GM21360 (cell line): ENCODE measurements around the gene PCDHB6.
"Not testable (repeated sequence)": the region's sequence is repeated elsewhere in the genome, so short reads cannot be mapped to it uniquely, and the experiment has no call there.

Experiments
- ATAC-seq: cut with Tn5 transposase; IDR thresholded peaks from one replicate; pipeline ENCODE4 v1.9.1; 2021; ENCODE audit warnings: mild to moderate bottlenecking, moderate library complexity; ENCODE audit not compliant: unreplicated experiment

Gene PCDHB6

GRCh38 chr5:141157901-141158300, 8.0 kb downstream of the PCDHB6 start:
- ATAC-seq, result not testable (repeated sequence)

GRCh38 chr5:141172381-141173204, 22.7 kb downstream of the PCDHB6 start, which contains the start of gene PCDHB7:
Gene PCDHB7 (plus strand): TSS chr5:141172644. CDS start chr5:141172836, 192 bp downstream.
- no peak for ATAC-seq

DNA sequence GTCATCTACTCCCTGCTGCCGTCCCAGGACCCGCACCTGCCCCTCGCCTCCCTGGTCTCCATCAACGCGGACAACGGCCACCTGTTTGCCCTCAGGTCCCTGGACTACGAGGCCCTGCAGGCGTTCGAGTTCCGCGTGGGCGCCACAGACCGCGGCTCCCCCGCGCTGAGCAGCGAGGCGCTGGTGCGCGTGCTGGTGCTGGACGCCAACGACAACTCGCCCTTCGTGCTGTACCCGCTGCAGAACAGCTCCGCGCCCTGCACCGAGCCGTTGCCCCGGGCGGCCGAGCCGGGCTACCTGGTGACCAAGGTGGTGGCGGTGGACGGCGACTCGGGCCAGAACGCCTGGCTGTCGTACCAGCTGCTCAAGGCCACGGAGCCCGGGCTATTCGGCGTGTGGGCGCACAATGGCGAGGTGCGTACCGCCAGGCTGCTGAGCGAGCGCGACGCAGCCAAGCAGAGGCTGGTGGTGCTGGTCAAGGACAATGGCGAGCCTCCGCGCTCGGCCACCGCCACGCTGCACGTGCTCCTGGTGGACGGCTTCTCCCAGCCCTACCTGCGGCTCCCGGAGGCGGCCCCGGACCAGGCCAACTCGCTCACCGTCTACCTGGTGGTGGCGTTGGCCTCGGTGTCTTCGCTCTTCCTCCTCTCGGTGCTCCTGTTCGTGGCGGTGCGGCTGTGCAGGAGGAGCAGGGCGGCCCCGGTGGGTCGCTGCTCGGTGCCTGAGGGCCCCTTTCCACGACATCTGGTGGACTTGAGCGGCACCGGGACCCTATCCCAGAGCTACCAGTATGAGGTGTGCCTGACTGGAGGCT, 24.6 kb downstream of the PCDHB6 start:
- not testable (repeated sequence) for ATAC-seq

DNA sequence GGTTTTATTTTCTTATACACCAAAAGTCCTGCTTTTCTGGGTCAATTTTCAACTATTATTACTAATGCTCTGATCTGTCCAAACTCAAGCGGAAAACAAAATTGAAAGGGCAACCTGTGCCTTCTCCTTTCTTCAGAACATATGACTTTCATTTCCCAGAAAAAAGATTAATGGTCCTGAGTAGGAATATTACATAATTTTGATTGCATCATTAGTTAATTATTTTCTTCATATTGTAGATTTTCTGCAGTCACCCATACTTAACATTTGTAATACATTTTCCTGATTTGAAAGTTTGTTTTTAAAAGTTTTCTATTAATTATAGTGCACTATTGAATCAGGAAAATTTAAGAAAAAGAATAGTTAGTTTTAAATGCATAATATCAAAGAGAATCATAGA, 26.1 kb downstream of the PCDHB6 start:
- ATAC-seq, result no peak

GRCh38 chr5:141177577-141178191, 27.8 kb downstream of the PCDHB6 start, which contains the start of gene PCDHB8:
Gene PCDHB8 (plus strand): TSS chr5:141177790. CDS start chr5:141178035, 245 bp downstream.
- not testable (repeated sequence) for ATAC-seq

DNA sequence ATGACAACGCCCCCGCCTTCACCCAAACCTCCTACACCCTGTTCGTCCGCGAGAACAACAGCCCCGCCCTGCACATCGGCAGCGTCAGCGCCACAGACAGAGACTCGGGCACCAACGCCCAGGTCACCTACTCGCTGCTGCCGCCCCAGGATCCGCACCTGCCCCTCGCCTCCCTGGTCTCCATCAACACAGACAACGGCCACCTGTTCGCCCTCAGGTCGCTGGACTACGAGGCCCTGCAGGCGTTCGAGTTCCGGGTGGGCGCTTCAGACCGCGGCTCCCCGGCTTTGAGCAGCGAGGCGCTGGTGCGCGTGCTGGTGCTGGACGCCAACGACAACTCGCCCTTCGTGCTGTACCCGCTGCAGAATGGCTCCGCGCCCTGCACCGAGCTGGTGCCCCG, 29.5 kb downstream of the PCDHB6 start:
- ATAC-seq, result not testable (repeated sequence)

DNA sequence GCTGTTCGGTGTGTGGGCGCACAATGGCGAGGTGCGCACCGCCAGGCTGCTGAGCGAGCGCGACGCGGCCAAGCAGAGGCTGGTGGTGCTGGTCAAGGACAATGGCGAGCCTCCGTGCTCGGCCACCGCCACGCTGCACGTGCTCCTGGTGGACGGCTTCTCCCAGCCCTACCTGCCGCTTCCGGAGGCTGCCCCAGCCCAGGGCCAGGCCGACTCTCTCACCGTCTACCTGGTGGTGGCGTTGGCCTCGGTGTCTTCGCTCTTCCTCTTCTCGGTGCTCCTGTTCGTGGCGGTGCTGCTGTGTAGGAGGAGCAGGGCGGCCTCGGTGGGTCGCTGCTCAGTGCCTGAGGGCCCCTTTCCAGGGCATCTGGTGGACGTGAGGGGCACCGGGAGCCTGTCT, 30.0 kb downstream of the PCDHB6 start:
- not testable (repeated sequence) for ATAC-seq

- ATAC-seq, result no peak
Measured at GRCh38 chr5:141180313-141180712, 30.5 kb downstream of the PCDHB6 start.

- ATAC-seq, result no peak
Measured at GRCh38 chr5:141182248-141182647, 32.4 kb downstream of the PCDHB6 start, which contains the start of gene PCDHB16. Gene PCDHB16 (plus strand): TSS chr5:141182387. CDS start chr5:141182560, 173 bp downstream.

GRCh38 chr5:141184117-141184855, 34.4 kb downstream of the PCDHB6 start:
- ATAC-seq, result not testable (repeated sequence)

GRCh38 chr5:141186897-141187512, 37.1 kb downstream of the PCDHB6 start, which contains the start of gene PCDHB9:
Gene PCDHB9 (plus strand): TSS chr5:141187161. CDS start chr5:141187319, 158 bp downstream.
- no peak for ATAC-seq

DNA sequence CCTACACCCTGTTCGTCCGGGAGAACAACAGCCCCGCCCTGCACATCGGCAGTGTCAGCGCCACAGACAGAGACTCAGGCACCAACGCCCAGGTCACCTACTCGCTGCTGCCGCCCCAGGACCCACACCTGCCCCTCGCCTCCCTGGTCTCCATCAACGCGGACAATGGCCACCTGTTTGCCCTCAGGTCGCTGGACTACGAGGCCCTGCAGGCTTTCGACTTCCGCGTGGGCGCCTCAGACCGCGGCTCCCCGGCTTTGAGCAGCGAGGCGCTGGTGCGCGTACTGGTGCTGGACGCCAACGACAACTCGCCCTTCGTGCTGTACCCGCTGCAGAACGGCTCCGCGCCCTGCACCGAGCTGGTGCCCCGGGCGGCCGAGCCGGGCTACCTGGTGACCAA, 38.8 kb downstream of the PCDHB6 start:
- ATAC-seq, result not testable (repeated sequence)

DNA sequence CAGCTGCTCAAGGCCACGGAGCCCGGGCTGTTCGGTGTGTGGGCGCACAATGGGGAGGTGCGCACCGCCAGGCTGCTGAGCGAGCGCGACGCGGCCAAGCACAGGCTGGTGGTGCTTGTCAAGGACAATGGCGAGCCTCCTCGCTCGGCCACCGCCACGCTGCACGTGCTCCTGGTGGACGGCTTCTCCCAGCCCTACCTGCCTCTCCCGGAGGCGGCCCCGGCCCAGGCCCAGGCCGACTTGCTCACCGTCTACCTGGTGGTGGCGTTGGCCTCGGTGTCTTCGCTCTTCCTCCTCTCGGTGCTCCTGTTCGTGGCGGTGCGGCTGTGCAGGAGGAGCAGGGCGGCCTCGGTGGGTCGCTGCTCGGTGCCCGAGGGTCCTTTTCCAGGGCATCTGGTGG, 39.3 kb downstream of the PCDHB6 start:
- ATAC-seq, result not testable (repeated sequence)

DNA sequence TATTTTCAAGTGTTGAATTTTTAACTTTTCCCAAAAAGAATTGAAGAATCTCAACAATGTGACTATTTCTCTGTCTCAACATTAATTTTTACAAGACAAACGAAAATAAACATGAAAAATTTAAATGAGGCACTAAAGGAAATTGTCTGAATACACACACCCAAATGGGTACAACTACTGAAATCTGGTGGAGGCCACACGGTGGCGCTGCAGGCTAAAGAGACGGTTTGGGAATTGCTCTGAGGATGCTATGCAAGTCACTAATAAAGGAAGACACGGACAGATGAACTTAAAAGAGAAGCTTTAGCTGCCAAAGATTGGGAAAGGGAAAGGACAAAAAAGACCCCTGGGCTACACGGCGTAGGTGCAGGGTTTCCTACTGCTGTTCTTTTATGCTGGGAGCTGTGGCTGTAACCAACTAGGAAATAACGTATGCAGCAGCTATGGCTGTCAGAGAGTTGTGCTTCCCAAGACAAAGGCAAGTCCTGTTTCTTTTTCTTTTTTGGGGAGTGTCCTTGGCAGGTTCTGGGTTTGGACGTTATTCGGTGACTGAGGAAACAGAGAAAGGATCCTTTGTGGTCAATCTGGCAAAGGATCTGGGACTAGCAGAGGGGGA, 42.4 kb downstream of the PCDHB6 start, which contains the start of gene PCDHB10:
Gene PCDHB10, plus strand, starts transcription at position 244 of the 616 bp plus-strand sequence. Its CDS starts 200 bp downstream, at position 444.
- no peak for ATAC-seq

DNA sequence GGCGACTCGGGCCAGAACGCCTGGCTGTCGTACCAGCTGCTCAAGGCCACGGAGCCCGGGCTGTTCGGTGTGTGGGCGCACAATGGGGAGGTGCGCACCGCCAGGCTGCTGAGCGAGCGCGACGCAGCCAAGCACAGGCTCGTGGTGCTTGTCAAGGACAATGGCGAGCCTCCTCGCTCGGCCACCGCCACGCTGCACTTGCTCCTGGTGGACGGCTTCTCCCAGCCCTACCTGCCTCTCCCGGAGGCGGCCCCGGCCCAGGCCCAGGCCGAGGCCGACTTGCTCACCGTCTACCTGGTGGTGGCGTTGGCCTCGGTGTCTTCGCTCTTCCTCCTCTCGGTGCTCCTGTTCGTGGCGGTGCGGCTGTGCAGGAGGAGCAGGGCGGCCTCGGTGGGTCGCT, 44.5 kb downstream of the PCDHB6 start:
- not testable (repeated sequence) for ATAC-seq

DNA sequence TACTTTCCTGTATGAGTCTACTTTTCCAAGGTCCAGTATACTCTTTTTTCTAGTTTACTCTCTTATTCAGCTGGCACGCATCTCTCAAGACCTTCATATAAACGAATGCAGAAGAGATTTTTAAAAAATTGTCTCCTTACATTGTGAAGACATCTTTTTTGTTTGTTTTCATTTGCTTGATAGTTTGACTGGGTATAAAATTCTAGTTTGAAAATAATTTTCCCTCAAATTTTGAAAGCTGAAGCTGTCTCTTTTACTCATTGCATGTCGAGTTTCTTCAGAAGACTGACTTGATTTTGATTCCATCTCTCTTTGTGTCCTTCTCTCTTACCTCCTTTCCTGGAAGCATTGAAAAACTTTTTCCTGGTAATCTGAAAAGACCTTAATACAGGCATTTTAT, 46.5 kb downstream of the PCDHB6 start:
- ATAC-seq, result no peak

DNA sequence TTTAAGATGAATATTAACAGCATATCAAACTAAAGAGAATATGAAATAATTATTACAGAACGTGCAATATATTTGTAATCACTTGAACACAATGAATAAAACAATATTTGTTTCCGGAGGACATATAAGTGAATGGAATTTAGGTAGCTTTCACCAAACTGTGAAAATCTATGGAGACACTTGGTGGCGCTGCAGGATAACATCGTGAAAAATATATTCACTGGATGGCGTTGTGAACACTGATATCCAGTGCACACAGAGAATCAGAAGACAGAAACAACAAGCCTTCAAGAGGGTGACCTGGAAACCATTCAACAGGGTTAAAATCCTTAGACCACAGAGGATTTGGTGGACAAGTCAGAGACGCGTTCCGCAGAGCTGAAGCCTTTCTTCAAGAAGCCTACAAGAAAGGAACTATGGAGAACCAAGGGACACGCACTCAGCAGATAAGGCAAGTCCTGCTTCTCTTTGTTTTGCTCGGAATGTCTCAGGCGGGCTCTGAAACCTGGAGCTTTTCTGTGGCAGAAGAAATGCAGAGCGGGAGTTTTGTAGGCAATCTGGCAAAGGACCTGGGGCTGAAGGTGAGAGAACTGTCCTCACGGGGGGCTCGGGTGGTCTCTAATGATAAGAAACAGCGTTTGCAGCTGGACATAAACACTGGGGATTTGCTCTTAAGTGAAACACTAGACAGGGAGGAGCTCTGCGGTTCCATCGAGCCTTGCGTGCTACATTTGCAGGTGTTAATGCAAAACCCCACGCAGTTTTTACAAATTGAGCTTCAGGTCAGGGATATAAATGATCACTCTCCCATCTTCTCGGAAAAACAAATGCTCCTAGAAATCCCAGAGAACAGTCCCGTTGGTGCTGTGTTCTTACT, 49.7 kb downstream of the PCDHB6 start, which contains the start of gene PCDHB11:
Gene PCDHB11, plus strand, starts transcription at position 269 of the 877 bp plus-strand sequence. Its CDS starts 148 bp downstream, at position 417.
- ATAC-seq, result no peak

GRCh38 chr5:141201126-141201525, 51.3 kb downstream of the PCDHB6 start:
- not testable (repeated sequence) for ATAC-seq
